DMS53 treated with DMSO at 0.1 percent for 48 hours (cell line): ENCODE data around the gene SLC22A25.
"Not testable (repeated sequence)": the region's sequence is repeated elsewhere in the genome, so short reads cannot be mapped to it uniquely, and the experiment has no call there.

ENCODE experiments used
- DNase-seq: peaks from one replicate; lab custom pipeline; 2025; ENCODE audit not compliant: unreplicated experiment; lab: John Stamatoyannopoulos, UW

Gene SLC22A25

DNA sequence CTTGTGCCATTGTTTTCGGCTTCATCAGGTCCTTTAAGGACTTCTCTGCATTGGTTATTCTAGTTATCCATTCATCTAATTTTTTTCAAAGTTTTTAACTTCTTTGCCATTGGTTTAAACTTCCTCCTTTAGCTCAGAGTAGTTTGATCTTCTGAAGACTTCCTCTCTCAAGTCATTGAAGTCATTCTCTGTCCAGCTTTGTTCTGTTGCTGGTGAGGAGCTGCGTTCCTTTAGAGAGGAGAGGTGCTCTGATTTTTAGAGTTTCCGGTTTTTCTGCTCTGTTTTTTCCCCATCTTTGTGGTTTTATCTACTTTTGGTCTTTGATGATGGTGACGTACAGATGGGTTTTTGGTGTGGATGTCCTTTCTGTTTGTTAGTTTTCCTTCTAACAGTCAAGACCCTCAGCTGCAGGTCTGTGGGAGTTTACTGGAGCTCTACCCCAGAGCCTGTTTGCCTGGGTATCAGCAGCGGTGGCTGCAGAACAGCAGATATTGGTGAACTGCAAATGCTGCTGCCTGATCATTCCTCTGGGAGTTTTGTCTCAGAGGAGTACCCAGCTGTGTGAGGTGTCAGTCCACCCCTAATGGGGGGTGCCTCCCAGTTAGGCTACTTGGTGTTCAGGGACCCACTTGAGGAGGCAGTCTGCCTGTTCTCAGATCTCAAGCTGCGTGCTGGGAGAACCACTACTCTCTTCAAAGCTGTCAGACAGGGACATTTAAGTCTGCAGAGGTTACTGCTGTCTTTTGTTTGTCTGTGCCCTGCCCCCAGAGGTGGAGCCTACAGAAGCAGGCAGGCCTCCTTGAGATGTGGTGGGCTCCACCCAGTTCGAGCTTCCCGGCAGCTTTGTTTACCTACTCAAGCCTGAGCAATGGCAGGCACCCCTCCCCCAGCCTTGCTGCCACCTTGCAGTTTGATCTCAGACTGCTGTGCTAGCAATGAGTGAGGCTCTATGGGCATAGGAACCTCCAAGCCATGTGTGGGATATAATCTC, 7.6 kb downstream of the SLC22A25 start:
- not testable (repeated sequence) for DNase-seq

DNA sequence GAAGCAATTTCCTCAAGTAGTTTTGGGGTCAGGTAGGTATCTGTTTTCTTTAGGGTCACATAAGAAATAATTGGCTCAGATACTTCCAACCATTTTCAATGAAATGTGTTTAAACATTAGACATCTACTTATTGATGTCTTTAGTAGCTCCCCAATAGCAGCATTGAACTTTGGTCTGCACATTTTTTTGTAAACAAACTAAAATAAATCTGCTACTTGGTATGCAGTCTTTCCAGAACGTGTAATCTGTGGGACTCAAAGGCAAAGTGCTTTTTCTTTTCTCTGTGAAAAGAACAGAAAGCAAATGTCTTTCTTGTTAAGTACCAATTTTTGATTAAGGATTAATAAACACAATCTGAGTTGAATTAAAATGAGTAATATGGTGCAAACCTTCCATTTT, 13.6 kb downstream of the SLC22A25 start:
- DNase-seq = no peak

DNA sequence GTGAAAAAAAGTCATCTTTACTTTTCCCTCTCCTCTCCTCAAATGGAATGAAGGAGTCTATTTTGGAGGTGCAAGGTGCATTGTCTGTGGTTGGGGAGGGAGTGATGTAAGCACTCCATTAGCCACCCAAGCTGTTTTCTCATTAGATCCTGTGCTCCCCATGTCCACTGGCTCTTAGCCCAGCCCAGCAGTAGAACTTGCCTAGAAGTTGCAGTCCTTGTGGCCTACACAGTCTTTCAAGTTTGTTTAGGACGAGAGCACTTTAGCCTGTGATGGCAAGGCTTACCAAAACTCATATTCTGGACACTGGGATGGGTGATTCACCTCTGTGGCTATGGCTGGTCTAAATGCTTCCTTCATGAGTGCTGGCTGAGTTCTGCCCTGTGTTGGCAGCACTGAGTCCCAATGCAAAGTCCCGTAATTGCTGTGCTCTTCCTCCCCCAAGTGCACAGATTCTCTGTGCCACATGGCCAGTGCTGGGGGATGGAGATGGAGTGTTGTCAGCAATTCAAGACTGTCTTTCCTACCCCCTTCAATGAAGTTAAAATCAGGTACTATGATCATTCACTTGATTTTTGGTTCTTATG, 15.8 kb downstream of the SLC22A25 start:
- DNase-seq = no peak

DNA sequence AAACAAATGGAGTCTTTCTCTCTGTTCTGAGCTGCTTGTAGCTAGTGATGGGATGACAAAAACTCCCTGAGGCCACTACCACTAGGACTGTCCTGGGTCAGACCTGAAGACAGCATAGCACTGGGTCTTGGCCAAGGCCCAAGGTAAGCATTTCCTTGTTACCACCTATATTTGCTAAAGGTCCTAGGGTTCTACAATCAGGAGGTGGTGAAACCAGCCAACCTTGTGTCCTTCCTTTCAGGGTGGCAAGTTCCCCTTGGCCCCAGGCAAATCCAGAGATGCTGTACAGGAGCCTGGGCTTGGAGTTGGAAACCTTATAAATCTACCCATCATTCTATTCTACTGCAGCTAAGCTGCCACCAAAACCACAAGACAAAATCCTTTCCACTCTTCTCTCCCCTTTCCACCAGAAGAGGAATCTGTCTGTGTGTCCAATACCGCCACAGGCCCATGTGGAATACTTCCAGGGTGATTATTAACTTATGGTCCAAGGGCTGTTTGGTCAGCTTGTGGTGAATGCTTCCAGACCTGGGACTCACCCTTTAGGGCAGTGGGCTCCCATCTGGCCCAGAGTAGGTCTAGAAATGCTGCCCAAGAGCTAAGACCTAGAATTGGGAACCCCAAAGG, 16.8 kb downstream of the SLC22A25 start:
- DNase-seq = no peak

DNA sequence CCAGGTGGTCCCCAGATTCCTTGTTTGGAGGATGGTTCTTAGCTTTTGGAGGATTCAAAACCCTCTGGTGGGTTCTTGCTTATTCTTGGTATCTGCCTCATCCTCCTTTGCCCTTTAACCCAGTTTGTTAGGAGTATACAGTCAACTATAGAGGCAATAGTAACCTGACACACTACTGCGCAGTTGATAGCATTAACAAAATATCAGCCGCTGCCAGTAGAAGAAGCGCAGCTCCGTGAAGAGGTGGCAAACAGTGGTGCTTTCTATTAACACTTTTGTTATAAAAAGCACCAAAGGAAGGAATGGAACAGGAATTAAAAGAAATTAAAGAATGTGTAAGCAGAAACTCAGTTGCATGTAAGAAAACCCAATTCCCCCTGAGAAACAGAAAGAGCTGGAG, 29.3 kb downstream of the SLC22A25 start:
- DNase-seq = no peak

DNA sequence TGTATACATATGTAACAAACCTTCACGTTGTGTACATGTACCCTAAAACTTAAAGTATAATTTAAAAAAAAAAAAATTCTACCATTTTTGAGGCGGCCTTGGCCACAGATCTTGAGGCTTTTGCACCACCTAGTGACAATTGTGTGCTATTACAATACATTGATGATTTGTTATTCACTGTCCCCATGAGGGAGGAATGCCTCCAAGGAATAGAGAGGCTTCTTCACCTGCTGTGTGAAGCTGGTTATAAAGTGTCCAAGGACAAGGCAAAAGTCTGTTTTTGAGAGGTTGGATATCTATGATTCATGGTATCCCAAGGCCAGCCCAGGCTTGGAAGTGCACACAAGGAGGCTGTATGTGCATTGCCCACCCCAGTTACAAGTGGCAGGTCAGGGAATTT, 30.7 kb downstream of the SLC22A25 start:
- no peak for DNase-seq

DNA sequence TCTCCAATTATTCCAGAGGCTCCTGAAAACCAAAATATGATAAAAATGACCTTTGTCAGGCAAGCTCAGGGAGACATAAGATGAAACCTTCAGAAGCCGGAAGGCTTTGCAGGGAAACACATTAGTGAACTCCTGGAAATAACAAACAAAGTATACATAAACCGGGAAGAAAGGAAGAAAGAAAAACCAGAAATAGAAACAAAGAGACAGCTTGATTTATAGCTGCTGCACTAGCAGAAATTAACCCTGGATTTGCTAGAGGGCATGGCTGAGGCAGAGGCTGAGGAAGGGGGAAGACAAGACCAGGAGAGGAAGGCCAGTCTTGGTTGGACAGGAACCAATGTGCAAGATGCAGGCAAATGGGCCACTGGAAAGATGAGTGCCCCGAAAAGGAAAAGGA, 33.3 kb downstream of the SLC22A25 start:
- DNase-seq = no peak
